Kidney capillary endothelial cell (primary cell): ENCODE measurements around the gene BCS1L.
A peak's percentile ranks its signal among the peaks of the same experiment; 100 is the strongest.

Experiments used
- DNase-seq: peaks from one replicate; pipeline ENCODE4 v3.0.0-alpha.2; 2018; ENCODE audit warnings: low spot score

The BCS1L gene

GRCh38 chr2:218659258-218659987, at the start of gene BCS1L, which contains the start of gene ZNF142:
BCS1L (plus strand) TSS chr2:218659683; CDS start chr2:218660988, 1,305 bp downstream.
ZNF142 (minus strand) TSS chr2:218659623; CDS start chr2:218656429, 3,194 bp downstream.
- DNase-seq, result peak; percentile 79

DNA sequence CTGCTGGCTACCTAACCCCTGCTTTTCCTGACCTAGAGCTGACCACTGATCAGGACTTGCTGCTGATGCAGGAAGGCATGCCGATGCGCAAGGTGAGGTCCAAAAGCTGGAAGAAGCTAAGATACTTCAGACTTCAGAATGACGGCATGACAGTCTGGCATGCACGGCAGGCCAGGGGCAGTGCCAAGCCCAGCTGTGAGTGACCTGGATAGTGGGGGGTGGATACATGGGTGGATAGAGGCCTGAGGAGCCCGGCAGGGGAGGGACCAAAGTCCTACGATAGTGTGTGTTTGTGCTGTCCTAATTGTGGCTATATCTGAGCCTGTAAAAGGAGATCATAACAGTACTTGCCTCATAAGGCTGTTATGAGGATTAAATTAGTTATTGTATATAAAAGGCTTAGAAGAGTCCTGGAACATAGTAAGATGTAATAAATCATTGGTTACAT, 43.6 kb upstream of the BCS1L start:
- DNase-seq, result no peak

DNA sequence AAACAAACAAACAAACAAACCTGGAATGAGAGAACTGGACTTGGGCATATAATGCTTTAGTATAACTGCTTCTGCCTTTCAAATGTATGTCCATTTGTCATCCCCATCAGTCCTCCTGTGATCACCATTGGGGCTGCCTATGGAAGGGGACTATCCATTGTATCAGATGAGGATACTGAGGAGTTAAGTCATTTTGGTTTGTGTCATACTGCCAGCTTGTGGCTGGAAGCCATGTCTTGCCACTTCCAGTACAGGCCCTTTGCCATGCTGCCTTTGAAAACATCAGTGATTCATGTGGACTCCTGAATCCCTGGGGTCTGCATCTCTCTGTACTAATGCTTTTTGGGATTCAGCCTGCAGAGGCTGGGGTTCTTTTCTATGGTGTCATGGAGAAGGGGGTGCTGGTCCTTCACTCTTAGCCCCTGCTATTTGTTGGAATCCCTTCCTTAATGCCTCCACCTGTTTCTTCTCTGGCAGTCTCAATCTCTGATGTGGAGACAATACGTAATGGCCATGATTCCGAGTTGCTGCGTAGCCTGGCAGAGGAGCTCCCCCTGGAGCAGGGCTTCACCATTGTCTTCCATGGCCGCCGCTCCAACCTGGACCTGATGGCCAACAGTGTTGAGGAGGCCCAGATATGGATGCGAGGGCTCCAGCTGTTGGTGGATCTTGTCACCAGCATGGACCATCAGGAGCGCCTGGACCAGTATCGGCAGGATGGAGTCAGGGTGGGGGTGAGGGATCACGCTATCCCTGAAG, 41.2 kb upstream of the BCS1L start:
- no peak for DNase-seq

GRCh38 chr2:218621007-218621406, 38.5 kb upstream of the BCS1L start:
- no peak for DNase-seq

DNA sequence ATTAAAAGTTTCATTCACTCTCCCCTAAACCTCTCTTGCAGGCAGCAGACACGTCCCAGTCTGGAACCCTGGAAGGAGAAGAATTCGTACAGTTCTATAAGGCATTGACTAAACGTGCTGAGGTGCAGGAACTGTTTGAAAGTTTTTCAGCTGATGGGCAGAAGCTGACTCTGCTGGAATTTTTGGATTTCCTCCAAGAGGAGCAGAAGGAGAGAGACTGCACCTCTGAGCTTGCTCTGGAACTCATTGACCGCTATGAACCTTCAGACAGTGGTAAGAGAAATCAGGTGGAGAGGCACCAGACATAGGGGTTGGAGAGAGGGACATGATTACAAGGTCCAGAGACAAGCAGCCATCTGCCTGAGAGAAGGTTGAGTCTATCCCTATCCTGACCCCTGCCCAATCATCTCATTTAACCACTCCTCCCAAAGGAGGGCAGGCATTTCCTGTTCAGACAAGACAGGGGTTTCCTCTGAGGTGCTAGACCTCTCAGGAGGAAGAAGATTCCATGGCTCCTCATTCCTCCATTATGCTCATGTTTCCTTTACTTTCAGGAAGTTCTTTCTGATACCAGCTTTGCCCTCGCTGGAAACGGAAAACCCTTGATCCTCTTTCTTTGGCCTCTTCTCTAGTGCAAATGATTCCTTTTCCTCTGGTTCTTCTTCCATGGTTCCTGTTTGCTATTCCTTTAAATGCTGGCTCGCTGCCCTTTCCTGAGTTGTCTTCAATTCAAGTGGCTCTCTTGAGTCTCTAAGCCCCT, 36.7 kb upstream of the BCS1L start:
- DNase-seq, result no peak

GRCh38 chr2:218623366-218623705, 36.1 kb upstream of the BCS1L start:
- DNase-seq, result no peak

- DNase-seq, result no peak
These were observed 33.1 kb upstream of the BCS1L start for GRCh38 chr2:218626369-218626768.

- no peak for DNase-seq
These were observed 31.5 kb upstream of the BCS1L start for GRCh38 chr2:218627939-218628338.

- DNase-seq, result peak; percentile 98
These were observed 27.6 kb upstream of the BCS1L start for GRCh38 chr2:218631837-218632236.

DNA sequence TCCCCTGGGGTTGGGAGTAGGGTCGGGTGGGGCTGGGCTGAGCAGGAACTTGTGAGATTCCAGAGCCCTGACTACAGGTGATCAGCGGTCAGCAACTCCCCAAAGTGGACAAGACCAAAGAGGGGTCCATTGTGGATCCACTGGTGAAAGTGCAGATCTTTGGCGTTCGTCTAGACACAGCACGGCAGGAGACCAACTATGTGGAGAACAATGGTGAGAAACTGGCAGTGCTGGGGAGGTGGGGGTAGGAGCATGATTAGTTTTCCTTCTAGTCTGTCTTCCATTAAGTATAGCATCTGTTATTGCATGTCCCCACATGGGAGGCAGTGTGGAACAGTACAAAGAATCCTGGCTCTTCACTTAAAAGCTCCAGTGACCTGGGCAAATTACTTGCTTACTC, 23.8 kb upstream of the BCS1L start:
- DNase-seq, result no peak

DNA sequence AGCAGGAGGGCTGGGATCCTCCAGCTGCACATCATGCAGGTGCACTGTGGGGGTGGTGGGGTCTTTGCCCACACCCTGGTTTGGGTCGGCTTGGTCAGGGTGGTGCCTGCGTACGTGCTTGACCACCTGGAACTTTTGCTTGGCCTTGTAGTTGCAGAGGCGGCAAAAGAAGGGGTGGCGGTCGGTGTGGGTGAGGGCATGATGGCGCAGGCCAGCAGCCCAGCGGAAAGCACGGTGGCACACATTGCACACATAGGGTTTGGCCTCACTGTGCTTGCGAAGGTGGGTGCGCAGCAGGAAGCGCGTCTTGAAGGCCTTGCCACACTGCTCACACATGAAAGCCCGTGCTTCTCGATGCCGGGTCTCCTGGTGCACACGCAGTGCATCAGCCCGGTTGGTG, 21.1 kb upstream of the BCS1L start:
- DNase-seq, result no peak

DNA sequence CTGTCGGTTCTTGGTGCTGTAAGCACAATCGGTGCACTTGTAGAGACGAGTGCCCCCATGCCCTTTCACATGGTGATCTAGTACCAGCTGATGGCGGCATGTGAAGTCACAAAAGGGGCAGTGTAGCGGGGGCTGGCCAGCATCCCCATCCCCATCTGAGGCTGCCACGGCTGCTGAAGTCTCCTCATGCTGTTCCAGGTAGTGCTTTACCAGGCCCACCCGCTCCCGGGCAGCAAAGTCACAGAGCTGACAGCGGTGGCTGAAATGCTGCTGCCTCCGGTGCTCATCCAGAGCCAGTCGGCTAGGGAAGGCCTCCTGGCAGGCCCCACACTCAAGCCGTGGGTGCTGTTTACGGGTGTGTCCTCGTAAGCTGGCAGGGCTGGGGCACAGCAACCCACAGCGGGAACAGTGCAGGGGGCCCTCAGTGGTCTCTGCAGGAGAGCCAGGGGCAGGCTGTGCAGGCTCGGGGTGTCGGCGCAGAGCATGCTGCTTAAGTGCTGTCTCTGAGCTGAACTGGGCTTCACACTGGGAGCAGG, 17.3 kb upstream of the BCS1L start:
- DNase-seq, result no peak

DNA sequence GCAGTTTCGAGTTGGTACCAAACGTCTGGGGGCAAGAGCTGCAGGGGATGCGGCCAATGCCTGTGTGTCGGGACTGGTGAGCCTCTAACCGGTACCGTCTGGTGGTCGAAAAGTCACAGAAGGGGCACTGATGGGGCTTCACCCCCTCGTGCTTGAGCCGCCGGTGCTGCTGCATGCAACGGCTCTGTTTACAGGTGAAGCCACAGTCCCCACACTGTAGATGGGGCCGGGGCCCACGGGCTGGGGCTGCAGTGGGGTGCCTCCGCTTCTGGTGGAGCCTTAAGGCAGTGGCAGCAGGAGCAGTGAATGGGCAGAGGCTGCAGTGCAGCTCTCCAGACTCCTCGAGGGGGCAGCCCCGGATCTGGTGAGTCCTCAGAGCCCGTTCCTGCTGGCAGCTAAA, 16.7 kb upstream of the BCS1L start:
- DNase-seq, result no peak

DNA sequence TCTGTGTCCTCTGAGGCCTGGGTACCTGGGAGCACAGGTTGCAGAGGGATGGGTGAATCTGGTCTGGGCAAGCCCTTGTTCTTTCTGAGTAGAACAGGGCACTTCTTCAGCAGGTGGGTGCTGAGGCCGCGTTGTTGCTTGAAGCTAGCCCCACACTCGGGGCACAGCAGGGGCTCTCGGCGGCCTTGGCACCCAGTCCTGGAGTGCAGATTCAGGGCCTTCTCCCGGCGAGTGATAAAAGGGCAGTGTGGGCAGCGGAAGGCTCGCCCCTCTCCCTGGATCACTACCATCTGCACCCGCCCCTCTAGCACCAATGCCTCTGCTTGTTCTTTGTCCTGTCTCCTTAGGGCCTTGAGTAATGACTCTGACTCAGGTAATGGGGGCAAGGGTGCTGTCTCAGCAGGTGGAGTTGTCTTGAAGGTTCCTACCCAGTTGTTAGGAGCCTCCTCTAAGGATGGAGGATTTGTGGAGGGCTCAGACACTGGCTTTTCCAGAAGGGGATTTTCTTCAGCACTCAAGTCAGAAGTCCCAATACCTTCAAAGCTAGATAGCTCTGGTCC, 15.7 kb upstream of the BCS1L start:
- no peak for DNase-seq

DNA sequence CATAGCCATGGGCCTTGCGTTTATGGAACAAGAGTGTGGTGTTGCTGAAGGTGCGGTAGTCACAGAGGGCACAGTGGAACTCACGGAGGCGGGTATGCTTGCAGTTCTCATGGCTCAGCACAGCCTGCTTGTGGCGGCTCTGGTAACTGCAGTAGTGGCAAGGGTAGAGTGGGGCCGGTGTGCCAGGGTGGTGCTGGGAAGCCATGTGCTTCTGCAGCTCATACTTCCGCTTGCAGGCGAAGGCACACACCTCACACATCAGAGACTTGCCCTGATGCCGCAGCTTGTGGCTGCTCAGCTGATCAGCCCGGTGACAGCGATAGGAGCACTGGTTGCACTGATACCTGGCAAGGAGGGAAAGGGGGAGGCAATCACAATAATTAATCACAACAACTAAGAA, 14.8 kb upstream of the BCS1L start:
- DNase-seq, result no peak

DNA sequence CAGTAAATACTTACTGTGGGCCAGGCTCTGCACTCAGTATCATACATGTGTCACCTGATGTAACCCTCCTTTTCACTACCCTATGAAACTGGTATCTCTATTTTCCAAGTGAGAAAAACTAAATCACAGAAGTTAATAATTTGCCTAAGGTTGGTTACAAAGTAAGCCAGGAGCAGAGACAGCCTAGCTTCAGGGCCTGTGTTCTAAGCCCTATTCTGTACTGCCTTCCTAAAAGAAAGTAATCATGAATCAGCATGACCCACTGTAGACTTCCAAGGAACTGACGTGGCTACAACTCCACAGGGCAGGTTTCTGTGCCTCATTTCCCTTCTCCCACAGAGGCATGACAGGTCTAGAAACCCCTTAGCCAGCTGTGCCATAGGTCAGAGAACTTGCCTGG, 14.4 kb upstream of the BCS1L start:
- no peak for DNase-seq

GRCh38 chr2:218648088-218648786, 11.2 kb upstream of the BCS1L start:
- peak; percentile 62 for DNase-seq

GRCh38 chr2:218648787-218649100, 10.7 kb upstream of the BCS1L start:
- DNase-seq, result no peak

DNA sequence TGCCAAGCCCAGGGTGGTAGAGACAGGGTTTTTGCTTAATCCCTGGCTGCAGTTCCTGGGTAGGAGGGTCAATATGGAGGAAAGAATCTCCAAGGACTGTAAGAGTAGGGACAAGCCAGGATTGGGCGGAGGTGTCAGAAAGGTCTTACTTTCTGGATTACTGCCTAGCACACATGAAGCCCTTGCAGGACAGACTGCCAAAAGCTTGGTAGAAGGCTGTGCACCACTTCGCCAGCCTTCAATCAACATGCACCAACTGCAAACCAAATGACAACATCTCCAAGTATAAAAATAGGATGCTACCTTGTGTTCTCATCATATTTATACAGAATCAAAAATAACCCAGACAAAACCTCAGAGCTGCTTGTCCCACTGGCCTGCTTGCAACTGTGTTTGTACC, 3.7 kb upstream of the BCS1L start:
- DNase-seq, result no peak

DNA sequence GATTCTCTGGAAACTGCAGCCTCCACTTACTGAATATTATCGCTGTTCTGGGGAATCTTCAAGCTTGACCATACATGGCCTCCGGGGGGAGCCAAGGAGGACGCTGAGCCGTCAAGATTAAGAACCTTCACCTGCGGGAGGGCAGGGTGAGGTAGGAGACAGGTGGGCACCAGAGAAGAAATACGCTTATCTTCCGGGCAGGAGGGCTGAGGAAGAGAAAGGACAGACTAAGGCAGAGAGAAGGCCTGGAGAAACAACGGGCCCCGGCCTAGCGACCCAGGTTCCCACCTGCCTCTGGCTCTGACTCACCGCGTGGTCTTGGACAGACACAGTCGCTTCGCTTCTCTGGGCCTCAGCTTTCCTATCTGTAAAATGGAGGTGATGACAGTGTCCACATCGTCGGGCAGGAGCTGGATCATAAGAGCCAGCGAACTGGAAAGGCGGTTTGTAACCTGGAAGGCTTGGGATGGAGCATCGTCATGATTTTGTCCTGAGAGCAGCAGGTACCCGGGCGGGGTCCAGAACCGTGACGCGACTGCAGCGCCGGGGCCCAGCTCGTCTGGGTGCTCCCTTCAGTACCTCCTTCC, 719 bp upstream of the BCS1L start:
- DNase-seq, result peak; percentile 30

DNA sequence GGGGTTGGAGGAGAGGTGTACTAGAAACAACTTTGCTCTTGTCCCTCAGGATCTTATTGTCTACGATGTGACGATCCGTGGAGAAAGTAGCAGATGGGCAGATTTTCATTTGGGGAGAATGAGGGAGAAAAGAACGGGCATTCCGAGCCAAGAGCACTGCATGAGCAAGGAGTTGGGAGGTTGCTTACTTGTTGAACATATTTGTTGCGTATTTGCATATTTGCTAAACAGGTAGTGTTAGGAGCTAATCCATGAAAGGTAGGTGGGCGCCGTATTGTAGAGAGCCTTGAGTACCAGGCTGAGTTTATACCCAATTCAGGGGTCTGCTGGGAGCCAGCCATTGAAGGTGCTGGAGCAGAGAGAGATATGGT, 490 bp downstream of the BCS1L start:
- no peak for DNase-seq
